AG10803 (cell line): Measurements from ENCODE around the gene ANTXRL.
"Not testable (repeated sequence)": the region's sequence is repeated elsewhere in the genome, so short reads cannot be mapped to it uniquely, and the experiment has no call there.

Experiments
- DNase-seq: peaks from one replicate; pipeline ENCODE4 v3.0.0; 2010; ENCODE audit warnings: low read depth
- H3K4me3 ChIP-seq: 2 replicates; pipeline ENCODE4 v1.5.1; 2011; ENCODE audit warnings: mild to moderate bottlenecking, low read length, control low read depth
- CTCF ChIP-seq: conservative IDR thresholded peaks from 2 replicates; pipeline ENCODE4 v1.5.1; 2011; ENCODE audit warnings: mild to moderate bottlenecking, low read length, control low read depth, inconsistent platforms

Gene ANTXRL

GRCh38 chr10:46328853-46329689 lies 42.3 kb downstream of the ANTXRL start:
- TF ChIP-seq CTCF, result no peak

GRCh38 chr10:46329690-46330016 lies 42.9 kb downstream of the ANTXRL start:
- no peak for DNase-seq
- H3K4me3 ChIP-seq, result no peak overlapping the region
- no peak for TF ChIP-seq CTCF

More at GRCh38 chr10:46328853-46329689, 42.3 kb downstream of the ANTXRL start:
- DNase-seq, result no peak
- H3K4me3 ChIP-seq, result no peak overlapping the region

- no peak for DNase-seq
- TF ChIP-seq CTCF, result no peak
- H3K4me3 ChIP-seq, result no peak overlapping the region
Measured at GRCh38 chr10:46330894-46331293, 44.1 kb downstream of the ANTXRL start.

GRCh38 chr10:46365484-46365883 lies 78.7 kb downstream of the ANTXRL start:
- DNase-seq, result peak; percentile 46
- not testable (repeated sequence) for H3K4me3 ChIP-seq

GRCh38 chr10:46367209-46367608 lies 80.4 kb downstream of the ANTXRL start:
- not testable (repeated sequence) for DNase-seq, H3K4me3 ChIP-seq

GRCh38 chr10:46367666-46368240 lies 81.0 kb downstream of the ANTXRL start:
- DNase-seq, H3K4me3 ChIP-seq: not testable (repeated sequence)

- DNase-seq, H3K4me3 ChIP-seq: not testable (repeated sequence)
Measured at GRCh38 chr10:46368956-46369355, 82.2 kb downstream of the ANTXRL start.

GRCh38 chr10:46374410-46374809 lies 87.6 kb downstream of the ANTXRL start:
- DNase-seq, H3K4me3 ChIP-seq: not testable (repeated sequence)

GRCh38 chr10:46375406-46375805 lies 88.6 kb downstream of the ANTXRL start, which contains the start of gene ANXA8L1:
ANXA8L1 (plus strand) TSS chr10:46375776; CDS start chr10:46375852, 76 bp downstream.
- H3K4me3 ChIP-seq, DNase-seq: not testable (repeated sequence)

GRCh38 chr10:46377022-46377421 lies 90.2 kb downstream of the ANTXRL start:
- H3K4me3 ChIP-seq, DNase-seq: not testable (repeated sequence)

- H3K4me3 ChIP-seq, DNase-seq: not testable (repeated sequence)
Measured at GRCh38 chr10:46377651-46378050, 90.9 kb downstream of the ANTXRL start.

- H3K4me3 ChIP-seq, DNase-seq: not testable (repeated sequence)
Measured at GRCh38 chr10:46378108-46378507, 91.3 kb downstream of the ANTXRL start.

- not testable (repeated sequence) for DNase-seq, H3K4me3 ChIP-seq
Measured at GRCh38 chr10:46379233-46379848, 92.5 kb downstream of the ANTXRL start.
